Esophagus squamous epithelium (tissue), 4 donors: ENCODE results near the gene TTC3.

ENCODE experiments used
- POLR2A ChIP-seq, 4 donors: fragments of 450-650 bp; IDR thresholded peaks; one replicate each; pipeline ENCODE4 v1.6.1; 2017; ENCODE audit warnings: antibody characterized with exemption in 4 of 4, mild to moderate bottlenecking in 4 of 4, moderate library complexity in 3 of 4
- TF ChIP-seq, protein P1 (sequence below), 6 experiments: fragments of 450-650 bp in 4 of 6; fragments of 200-600 bp in 2 of 6; sonication (generic) in 2 of 6; IDR thresholded peaks; one replicate each; pipeline ENCODE4 v1.5.1; 2016 to 2019; ENCODE audit warnings: antibody characterized with exemption in 6 of 6, mild to moderate bottlenecking in 4 of 6, moderate library complexity in 4 of 6

DNA sequence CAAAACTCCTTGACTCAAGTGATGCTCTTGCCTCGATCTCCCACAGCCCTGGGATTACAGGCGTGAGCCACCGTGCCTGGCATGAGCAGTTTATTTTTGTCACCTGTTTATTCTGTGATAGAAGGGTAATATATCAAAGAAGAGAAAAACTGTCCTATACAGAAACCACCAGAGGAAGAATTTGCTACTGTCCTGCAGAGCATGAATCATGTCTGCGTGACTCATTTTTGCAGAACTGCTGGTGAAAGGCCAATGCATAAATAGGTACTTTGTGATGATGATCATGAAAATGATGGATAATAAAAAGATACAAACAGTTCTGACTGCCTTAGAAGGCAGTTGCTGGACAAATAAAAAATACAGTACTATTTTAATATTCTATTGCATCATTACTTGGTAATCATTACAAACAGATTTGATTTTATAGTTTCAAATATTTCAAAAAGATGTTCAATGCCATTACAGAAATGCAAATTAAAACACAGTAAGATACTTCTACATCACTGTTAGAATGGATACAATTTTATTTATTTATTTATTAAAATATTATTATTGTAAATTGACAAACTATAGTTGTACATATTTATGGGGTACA is 40.1 kb upstream of the TTC3 start:
- TF ChIP-seq, protein P1, sequence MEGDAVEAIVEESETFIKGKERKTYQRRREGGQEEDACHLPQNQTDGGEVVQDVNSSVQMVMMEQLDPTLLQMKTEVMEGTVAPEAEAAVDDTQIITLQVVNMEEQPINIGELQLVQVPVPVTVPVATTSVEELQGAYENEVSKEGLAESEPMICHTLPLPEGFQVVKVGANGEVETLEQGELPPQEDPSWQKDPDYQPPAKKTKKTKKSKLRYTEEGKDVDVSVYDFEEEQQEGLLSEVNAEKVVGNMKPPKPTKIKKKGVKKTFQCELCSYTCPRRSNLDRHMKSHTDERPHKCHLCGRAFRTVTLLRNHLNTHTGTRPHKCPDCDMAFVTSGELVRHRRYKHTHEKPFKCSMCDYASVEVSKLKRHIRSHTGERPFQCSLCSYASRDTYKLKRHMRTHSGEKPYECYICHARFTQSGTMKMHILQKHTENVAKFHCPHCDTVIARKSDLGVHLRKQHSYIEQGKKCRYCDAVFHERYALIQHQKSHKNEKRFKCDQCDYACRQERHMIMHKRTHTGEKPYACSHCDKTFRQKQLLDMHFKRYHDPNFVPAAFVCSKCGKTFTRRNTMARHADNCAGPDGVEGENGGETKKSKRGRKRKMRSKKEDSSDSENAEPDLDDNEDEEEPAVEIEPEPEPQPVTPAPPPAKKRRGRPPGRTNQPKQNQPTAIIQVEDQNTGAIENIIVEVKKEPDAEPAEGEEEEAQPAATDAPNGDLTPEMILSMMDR (IDR thresholded peaks at IDR 0.05), result no peak
- TF ChIP-seq POLR2A (IDR thresholded peaks at IDR 0.05), result no peak
